Stimulated activated CD4-positive, alpha-beta T cell treated with anti-CD3 and anti-CD28 coated beads, TNF-alpha, amount 100 ng/mL, for 1 hour (primary cell): Measurements from ENCODE around the gene NMT2.
"Not testable (repeated sequence)": the region's sequence is repeated elsewhere in the genome, so short reads cannot be mapped to it uniquely, and the experiment has no call there.

Source experiments
- DNase-seq, 3 donors: peaks; one replicate each; pipeline ENCODE4 v3.0.0-alpha.2; 2020; ENCODE audit warnings: low read depth in 3 of 3, low spot score in 1 of 3

The NMT2 gene

DNA sequence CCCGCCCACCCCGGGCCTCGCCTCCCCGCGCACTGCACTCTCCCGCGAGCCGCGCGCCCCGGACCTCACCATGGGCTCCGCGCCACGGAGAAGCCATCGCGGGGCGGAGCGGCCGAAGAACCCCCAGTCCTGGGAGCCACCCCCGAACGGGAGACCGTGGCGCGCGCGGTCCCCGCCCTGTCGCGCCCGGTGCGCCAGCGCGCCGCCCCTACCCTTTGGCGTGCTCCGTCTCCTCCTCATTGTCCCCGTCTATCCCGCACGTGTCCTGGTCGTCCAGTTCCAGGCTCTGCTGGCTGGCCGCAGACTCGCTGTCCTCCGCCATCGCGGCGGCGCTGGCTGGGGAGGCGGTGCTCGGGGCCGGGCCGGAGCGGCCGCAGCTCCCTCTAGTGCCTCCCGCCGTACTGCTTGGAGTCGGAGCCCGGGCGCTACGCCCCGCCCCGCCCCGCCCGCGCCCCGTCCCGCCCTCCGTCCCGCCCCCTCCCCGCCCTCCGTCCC is at the start of gene NMT2:
TSS of gene NMT2 (minus strand) at position 403 of the 495 bp plus-strand sequence. CDS start at position 322, 81 bp downstream.
- no peak for DNase-seq

DNA sequence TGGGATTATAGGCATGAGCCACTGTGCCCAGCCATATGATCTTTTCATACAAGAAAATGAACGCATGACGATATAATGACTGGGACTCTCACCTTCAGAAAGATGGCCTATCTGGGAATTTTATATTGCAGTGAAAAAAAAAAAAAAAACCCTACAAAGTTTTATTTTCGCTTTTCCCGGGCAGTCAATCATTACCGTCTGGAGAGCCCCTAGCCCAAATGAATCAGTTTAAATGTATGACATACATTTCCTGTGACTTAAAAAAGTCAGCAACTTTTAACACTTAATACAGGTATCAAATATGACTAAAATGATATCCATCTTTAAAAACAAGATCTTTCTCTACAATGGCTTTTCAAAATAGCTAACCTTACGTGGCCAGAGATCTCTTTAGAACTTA is 48.2 kb upstream of the NMT2 start:
- DNase-seq, result no peak

DNA sequence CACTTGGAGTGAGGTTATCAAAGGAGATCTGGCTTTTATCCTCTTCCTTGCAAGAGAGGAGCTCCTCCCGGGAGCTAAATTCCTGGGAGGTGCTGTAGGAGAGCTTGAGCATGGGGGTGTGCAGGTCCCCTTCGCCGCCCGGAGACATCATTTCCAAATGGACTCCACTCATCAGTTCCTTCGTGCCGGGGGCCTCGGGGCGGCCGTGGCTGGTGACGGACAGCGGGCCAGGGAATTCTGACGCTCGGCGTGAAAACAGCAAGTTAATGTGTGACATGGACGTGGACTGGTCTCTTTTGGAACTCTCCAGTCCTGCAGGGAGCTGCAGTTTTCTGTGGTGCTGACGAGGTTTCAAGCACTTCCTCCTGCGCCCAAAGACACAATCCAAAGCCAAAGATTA is 45.7 kb upstream of the NMT2 start:
- no peak for DNase-seq

DNA sequence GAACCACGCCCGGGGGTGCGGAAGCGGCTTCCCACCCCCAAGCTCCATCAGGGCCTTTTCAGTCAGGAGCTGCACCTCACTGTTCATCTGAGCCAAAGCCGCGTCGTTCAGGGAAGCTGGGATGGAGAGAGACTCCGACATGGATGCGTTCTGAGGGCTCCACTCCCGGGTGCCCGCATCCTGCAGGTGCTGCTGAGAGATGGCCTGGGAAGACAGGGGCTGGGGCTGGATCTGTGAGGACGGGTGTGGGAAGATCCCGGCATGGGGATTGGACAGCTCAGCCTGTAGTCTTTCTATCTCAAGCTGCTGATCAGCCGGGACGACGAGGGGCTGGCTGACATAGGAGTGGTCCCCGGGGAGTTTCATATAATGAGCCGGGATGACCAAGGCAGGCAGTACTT is 45.0 kb upstream of the NMT2 start:
- DNase-seq, result no peak

DNA sequence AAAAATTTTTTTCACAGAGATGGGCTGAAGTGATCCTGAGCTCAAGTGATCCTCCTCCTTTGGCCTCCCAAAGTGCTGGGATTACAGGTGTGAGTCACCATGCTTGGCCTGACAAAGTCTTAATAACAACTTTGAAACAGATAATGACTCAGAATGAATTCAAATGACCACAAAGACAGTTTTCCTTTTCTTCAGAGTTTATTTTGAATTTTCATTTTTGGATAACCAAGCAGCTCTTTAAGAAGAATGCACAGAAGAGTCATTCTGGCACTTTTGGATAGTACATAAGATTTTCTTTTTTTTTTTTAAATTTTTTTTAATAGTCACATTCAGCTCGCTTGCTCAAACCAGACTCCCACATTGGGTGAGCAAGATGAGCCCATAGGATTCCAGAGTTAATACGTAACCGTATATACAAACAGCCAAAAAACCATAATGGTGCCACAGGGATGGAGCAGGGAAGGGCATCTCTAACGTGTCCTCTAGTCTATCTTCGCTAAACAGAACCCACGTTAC is 43.0 kb upstream of the NMT2 start:
- DNase-seq, result no peak

DNA sequence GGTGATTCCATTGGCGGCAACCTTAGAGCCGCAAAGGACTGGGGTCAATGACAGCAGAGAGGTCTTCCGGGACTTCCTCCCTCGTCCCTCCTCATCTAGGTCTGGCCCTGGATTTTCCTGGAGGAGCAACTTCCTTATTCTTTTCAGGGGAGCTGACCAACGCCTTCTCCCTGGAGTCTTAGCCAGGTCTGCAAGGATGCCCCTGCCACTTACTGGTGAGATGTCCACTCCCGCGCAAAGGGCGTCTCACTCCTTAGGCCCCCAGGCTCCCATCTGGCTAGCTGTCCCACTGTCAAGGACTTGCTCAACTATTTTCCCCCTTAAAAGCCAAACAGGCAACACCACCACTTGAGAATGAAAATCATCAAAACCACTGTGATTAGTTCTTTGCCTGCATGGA is 42.0 kb upstream of the NMT2 start:
- DNase-seq, result no peak

DNA sequence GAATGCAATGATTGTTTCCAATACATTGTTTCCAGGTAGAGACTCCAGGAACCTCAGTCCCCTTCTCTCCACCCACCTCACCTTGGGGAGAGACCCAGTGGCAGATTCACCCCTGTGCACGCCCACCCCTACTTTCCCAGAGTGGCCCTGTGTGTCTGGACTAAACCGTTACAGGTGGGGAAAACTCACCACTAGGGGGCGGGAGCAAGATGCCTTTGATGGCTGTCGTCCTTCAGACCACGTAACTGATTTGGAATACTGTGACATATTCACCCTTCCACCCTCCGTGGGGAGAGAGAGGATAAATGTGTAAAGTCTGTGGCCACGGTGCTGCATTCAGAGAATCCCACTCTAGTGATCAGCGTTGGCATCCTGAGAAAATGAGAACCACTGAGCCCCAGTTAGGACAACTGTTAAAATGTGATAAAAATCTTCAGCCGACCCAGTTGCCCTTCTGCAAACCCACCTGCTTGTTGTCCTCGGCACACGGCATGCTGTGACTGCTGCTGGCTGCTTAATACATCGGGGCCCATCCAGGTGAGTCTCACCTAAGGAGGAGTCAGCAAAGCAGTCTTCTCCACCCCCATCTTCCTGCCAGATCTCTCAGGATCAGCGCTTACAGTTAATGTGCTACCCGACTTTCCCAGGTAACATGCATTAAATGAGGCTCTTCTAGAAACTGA is 41.5 kb upstream of the NMT2 start:
- peak; percentile 52 to 67 (median 58) for DNase-seq

DNA sequence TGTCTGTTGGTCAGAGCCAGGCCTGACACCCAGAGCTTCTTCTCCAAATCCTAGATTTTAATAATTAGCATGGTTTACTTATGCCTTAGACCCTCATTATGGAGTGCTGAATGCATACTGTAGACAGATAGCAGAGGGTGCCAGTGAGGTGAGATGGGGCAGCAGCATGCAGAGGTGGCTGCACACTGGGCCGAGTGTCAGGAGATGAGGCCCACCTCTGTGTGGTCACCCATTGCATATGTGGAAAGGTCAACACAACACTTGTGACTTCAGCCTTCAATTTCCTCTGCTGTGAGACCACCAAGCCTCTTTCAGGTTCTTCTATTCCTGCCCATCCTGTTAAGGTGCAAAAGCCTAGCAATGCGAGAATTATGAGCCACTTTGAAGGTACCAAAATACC is 39.7 kb upstream of the NMT2 start:
- DNase-seq, result no peak

DNA sequence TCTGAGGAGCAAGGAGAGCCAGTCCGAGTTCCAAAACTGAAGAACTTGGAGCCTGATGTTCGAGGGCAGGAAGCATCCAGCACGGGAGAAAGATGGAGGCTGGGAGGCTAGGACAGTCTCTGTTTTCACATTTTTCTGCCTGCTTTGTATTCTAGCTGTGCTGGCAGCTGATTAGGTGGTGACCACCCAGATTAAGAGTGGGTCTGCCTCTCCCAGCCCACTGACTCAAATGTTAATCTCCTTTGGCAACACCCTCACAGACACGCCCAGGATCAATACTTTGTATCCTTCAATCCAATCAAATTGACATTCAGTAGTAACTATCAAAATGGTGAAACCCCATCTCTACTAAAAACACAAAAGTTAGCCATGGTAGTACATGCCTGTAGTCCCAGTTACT is 38.9 kb upstream of the NMT2 start:
- DNase-seq, result not testable (repeated sequence)

DNA sequence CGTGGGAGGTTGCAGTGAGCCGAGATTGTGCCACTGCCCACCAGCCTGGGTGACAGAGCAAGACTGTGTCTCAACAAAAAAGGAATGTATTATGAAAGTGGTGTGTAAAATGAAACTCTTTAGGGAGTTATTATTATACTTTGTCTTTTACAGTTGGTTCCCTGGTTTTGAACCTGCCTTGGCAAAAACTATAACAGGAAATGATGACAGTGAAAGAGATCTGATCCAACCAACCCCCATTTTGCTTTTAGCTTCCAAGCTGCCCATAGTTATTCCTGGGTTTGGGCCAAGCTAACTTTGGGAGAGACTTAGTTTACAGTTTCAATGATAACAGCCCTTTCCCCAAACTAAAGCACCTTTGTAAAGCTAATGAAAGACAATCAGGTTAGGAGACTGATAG is 34.1 kb upstream of the NMT2 start:
- no peak for DNase-seq

DNA sequence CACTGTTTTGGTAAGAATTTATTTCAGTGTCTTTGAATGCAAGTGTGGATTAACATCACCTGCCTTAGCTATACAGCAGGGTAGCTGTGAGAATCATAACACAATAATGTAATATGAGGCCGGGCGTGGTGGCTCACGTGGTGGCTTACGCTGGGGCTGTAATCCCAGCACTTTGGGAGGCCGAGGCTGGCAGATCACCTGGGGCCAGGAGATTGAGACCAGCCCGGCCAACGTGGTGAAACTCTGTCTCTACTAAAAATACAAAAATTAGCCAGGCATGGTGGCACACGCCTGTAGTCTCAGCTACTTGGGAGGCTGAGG is 33.8 kb upstream of the NMT2 start:
- not testable (repeated sequence) for DNase-seq

DNA sequence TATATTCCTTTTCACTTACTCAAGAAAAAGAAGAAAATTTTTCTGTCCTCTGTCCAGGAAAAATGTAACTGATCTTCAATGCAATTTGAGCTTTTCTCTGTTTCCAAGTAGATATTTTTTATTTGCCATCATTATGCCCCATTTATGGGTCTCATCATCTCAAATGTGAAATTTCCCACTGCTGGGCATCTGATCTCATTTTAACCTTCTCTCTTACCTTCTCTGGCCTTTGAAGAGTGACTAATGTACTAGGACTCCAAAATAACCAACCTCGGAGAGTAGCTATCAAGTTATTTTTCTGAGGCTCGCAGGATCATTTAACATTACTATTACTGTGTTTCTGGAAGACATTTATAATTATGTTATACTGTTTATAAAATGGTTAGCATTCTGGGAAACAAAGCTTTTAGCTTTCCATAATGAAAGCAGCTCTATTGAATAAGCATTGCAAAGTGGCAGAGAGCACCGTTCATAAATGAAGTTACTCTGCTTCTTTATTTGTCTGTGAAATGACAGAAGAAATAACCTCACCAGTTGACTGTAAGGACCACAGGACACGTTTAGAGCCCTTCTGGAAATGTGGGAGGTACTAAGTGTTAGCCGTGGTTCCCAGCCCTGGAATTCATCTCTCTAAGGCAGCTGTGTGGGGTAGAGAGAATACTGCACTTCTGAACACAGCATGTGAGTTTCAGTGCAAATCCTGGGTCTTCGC is 33.3 kb upstream of the NMT2 start:
- no peak for DNase-seq

DNA sequence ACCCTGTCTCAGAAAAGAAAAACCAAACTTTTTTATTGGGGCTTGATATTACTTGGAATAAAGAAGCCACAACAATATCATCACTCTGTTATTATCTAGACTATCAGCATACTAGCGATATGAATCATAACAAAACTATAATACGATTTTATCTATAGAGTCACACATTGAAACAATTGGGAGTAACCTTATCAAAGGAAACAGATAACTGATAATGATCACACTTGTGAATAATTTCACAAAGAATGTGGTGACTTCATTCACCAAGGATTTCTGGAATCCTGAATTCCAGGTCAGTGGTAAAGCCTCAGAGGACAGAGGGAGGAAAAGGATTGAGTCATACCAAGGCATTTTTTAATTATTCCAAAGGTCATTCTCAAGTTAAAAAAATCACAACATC is 32.1 kb upstream of the NMT2 start:
- no peak for DNase-seq

DNA sequence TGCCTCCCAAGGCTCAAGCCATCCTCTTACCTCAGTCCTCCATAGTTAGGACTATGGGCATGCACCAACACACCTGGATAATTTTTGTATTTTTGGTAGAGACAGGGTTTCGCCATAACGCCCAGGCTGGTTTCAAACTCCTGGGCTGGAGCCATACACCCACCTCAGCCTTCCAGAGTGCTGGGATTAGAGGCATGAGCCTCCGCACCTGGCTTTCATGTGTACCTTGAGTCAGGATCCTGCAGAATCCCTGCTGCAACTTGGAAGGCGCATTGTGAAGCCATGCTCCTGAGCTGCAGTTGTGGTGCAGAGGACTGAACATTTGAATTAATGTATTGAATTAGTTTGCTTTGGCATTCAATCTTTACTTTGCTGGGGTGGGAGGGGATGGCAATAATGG is 29.4 kb upstream of the NMT2 start:
- no peak for DNase-seq

DNA sequence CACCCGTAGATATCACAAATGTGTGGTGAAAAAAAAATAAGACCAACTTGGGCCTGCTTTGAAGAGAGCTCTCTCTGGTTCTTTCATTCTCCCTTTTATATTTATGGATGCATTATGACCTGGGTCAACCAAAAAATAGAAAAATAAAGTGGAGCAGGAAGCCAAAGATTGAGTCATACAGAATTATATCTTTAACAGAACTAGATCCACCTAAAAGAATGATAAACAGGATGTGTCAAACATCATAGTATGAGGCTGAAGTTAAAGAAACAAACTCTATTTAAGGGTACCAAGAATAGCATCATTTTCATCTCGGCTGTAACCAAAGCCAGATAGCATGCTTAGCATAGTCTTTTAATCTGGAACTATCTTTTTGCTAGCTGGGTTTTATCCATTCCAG is 28.8 kb upstream of the NMT2 start:
- DNase-seq, result no peak

DNA sequence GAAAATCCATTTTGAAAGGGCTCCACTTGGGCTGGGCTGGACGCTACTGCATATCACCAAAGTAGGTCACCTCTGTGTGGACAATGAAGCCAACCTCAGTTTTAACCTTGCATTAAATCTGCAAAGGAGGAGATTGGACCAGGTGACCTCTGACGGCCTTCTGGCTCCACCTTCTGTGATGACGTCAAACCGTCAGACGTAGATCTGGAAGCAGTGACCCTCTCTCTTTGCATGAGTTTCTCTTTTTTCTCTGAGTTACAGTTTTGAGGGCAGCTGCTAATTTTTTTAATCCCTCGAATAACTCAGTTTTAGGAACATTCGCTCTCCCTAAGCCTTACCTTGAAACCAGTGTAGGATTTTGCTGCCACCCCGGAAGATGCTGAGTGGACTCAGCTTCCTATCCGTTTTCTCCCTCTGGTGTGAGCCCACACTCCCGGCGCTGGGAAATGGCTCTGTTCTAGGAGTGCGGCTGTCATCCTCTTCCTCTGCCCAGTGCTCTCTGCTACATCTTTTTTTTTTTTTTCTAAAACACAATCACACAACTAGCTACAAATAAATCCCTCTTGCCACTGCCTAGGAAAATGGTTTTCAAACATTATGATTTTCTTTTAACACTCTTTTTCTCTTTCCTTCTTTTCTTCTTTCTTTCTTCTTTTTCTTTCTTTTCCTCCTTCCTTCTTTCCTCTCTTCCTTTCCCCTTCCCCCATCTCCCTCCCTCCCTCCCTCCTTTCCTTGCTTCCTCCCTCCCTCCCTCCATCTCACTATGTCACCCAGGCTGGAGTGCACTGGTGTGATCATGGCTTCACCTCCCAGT is 27.7 kb upstream of the NMT2 start:
- DNase-seq, result no peak

DNA sequence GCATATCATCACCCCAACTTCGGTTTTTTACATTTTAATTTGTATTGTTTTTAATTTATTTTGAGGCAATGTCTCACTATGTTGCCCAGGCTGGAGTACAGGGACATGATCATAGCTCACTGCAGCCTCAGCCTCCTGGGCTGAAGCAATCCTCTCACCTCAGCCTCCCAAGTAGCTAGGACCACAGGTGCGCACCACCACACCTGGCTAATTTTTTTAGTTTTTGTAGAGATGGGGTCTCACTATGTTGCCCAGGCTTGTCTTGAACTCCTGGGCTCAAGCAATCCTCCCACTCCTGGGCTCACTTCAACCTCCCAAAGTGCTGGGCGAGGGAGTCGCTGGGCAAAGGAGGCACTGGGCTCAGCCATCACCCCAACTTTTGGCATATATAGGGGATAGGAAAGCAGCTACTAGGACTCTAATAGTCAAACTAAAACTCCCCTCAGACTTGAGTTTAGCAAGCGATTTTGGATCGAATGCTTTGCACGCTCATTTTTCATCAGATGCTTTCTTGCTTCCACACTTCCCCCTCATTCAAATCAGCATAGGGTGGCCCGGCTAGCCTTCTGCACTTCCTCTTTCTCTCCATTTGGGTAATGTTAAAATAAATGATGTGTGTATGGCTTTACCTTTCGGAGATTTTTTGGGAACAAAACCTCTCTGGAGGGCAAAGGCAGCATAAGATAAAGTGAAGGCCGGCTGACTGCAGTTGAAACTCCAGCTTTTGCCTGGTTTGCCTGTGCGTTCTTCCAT is 20.8 kb upstream of the NMT2 start:
- no peak for DNase-seq

DNA sequence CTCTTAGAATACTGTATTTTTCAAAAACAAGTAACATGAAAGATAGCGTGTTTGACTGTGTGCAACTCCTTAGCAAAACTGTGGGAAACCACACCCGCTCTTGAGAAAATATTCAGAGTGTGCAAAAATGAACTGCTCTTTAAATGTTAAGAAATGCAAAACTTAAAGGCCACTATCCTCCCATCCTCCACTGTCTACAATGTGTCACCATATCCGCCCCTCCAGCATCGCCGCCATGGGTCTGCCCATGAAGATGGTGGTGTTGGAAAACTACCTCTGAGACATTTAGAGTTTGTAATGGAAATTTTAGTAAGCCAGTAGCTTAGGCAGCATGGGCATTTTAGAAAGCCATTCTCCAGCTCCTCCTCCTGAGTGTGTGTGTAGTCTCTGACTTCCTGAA is 20.1 kb upstream of the NMT2 start:
- DNase-seq, result no peak

DNA sequence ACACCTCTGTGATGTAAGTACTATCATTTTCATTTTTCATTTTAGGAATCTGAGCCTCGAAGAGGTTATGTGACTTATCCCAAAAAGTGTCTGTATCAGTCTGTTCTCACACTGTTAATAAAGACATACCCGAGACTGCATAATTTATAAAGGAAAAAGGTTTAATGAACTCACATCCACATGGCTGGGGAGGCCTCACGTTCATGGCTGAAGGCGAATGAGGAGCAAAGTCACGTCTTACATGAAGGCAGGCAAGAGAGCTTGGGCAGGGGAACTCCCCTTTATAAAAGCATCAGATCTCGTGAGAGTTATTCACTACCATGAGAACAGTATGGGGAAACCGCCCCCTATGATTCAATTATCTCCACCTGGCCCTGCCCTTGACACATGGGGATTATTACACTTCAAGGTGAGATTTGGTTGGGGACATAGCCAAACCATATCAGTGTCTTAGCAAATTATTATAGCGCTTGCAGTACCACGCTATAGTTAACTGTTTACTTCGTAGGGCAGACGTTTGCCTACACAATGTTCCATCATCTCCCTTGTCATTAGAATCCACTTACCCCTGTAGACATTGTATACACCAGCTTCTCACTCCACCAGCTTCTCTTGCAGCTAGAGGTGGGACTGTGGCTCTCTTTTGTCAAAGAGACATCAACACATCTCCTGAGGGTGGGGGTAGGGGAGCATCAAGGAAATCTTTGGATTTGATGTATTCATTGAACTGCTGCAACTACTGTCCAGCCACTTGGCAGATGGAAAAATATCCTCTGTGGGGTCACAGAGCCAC is 15.4 kb upstream of the NMT2 start:
- no peak for DNase-seq

DNA sequence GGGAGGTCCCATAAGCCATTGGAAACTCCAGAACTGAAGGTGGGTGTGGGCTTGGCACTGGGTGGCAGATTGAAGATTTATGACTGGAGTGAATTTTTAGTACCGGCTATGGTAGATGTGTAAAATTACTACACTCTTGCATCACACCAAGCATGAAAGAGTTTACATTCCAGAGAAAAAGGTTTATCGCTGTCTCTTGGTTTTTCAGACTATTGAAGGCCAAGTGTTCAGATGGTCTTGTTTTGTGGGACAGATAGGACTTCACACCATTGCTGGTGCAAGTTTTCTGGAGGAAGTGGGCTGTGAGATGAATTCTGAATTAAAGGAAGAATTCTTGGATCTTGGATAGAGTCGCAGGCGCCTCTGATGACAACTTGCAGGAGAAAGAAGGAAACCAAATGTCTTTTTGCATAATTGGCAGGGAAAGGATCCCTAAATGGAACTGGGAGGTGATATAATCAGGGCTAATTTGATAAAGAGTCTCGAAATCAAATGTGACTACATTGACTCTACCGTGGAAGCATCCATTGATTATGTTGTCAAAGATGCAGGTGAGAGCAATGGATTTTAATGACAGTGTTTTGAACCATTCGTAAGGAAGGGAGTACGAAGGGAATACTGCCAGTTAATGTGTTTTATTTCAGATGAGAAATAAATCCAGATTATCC is 14.2 kb upstream of the NMT2 start:
- no peak for DNase-seq
